Lower leg skin (tissue), 3 donors: ENCODE measurements around the gene FIBCD1.

Source experiments
- CTCF ChIP-seq, 3 donors: fragments of 450-650 bp; IDR thresholded peaks; one replicate each; pipeline ENCODE4 v1.5.1; 2016; ENCODE audit warnings: antibody characterized with exemption in 3 of 3, mild to moderate bottlenecking in 3 of 3, moderate library complexity in 2 of 3
- POLR2A ChIP-seq, 2 donors: fragments of 450-650 bp; IDR thresholded peaks; one replicate each; pipeline ENCODE4 v1.6.1; 2016 to 2017; ENCODE audit warnings: antibody characterized with exemption in 2 of 2, mild to moderate bottlenecking in 1 of 2, moderate library complexity in 1 of 2

GRCh38 chr9:130954317-130954716 lies 15.3 kb upstream of the FIBCD1 start:
- TF ChIP-seq POLR2A (IDR thresholded peaks at IDR 0.05) (no peak), CTCF (IDR thresholded peaks at IDR 0.05) (no peak)
